Panc1 (cell line): Measurements from ENCODE around the gene SMYD2. TPM values are rescaled to one million over a fixed set of nuclear protein-coding genes. Genes with fewer than 3 reads are reported as not detected.
A peak's percentile ranks its signal among the peaks of the same experiment; 100 is the strongest.

Source experiments
- ATAC-seq: fragments of 200-7000 bp; cut with Tn5 transposase; 2 replicates; pipeline ENCODE4 v1.9.1; 2020; ENCODE audit warnings: mild to moderate bottlenecking, moderate library complexity
- BruUV-seq: library from RNA; stranded (reverse); fragments of 400-500 nt; replicated peaks from 2 replicates; lab custom pipeline; 2021; lab: Mats Ljungman, UMichigan
- CTCF ChIA-PET: fragments of 300-600 bp; sonication (Branson Sonifier 250); formaldehyde crosslinking; loops from one replicate; lab custom pipeline; 2022; ENCODE audit warnings: antibody characterized with exemption; lab: Charles Lee
- POLR2A ChIA-PET: fragments of 300-600 bp; sonication (Branson Sonifier 250); formaldehyde crosslinking; loops from one replicate; lab custom pipeline; 2022; ENCODE audit warnings: antibody characterized with exemption; lab: Charles Lee
- DNase-seq: peaks from one replicate; pipeline ENCODE4 v3.0.0-alpha.2; 2010; ENCODE audit warnings: low read depth, low spot score
- H3K27ac ChIP-seq: 2 replicates; pipeline ENCODE4 v1.5.1; 2011; ENCODE audit warnings: mild to moderate bottlenecking, low read length, inconsistent platforms
- H3K27me3 ChIP-seq: fragments of 200-500 bp; sonication (Bioruptor generic); 2 replicates; pipeline ENCODE4 v1.6.0; 2014; ENCODE audit warnings: low read length, inconsistent platforms; ENCODE audit not compliant: control insufficient read depth, insufficient read depth
- H3K36me3 ChIP-seq: fragments of 200-500 bp; sonication (Bioruptor generic); 2 replicates; pipeline ENCODE4 v1.5.1; 2014; ENCODE audit warnings: inconsistent platforms, mild to moderate bottlenecking, low read length, moderate library complexity; ENCODE audit not compliant: control insufficient read depth, insufficient read depth
- H3K4me1 ChIP-seq: 2 replicates; pipeline ENCODE4 v1.5.1; 2011; ENCODE audit warnings: inconsistent platforms, mild to moderate bottlenecking, low read length, moderate library complexity; ENCODE audit not compliant: control insufficient read depth, insufficient read depth
- H3K4me3 ChIP-seq, 2 experiments: 2 replicates each; pipeline ENCODE4 v1.5.1; 2011 to 2012; ENCODE audit warnings: low read depth in 2 of 2, low read length in 2 of 2, mild to moderate bottlenecking in 2 of 2, inconsistent platforms in 1 of 2, moderate library complexity in 1 of 2
- H3K9me3 ChIP-seq: fragments of 200-500 bp; sonication (Bioruptor generic); 2 replicates; pipeline ENCODE4 v1.5.1; 2014; ENCODE audit warnings: low read depth, mild to moderate bottlenecking, inconsistent platforms, low read length, moderate library complexity; ENCODE audit not compliant: control insufficient read depth, insufficient read depth
- POLR2AphosphoS5 ChIP-seq: IDR thresholded peaks from 2 replicates; pipeline ENCODE4 v1.6.1; 2012; ENCODE audit warnings: mild to moderate bottlenecking, low read depth, low read length, moderate library complexity
- REST ChIP-seq, 2 experiments: IDR thresholded peaks; 2 replicates each; pipeline ENCODE4 v1.6.1; 2011 to 2012; ENCODE audit warnings: low read depth in 2 of 2, control low read depth in 1 of 2, low read length in 1 of 2, mild to moderate bottlenecking in 1 of 2, moderate library complexity in 1 of 2; ENCODE audit not compliant: insufficient read depth in 1 of 2
- SIN3A ChIP-seq: IDR thresholded peaks from 2 replicates; pipeline ENCODE4 v1.6.1; 2012; ENCODE audit warnings: low read depth, mild to moderate bottlenecking, low read length, moderate library complexity, borderline replicate concordance; ENCODE audit not compliant: insufficient read depth
- TCF7L2 ChIP-seq: IDR thresholded peaks from 2 replicates; pipeline ENCODE4 v1.6.1; 2011; ENCODE audit warnings: mild to moderate bottlenecking, low read depth, low read length, inconsistent platforms
- in situ Hi-C: cut with HindIII; loops from 2 replicates; pipeline ENCODE4 v1.10.0; 2016; ENCODE audit warnings: low sequenced_read_pairs, low pct_unique_long_range_greater_than_20kb
- intact Hi-C: fragments of 100-400 bp; cut with micrococcal nuclease; formaldehyde crosslinking; loops from one replicate; pipeline ENCODE4 v1.10.0; 2022; ENCODE audit not compliant: unreplicated experiment
- total RNA-seq: library from RNA; stranded (reverse); gene quantifications from one replicate; pipeline ENCODE4 v1.2.1, GENCODE V29; 2021; ENCODE audit not compliant: unreplicated experiment
- TF ChIP-seq, protein P1 (sequence below): fragments of 450-650 bp; IDR thresholded peaks from 2 replicates; pipeline ENCODE4 v1.5.1; 2017; ENCODE audit warnings: mild to moderate bottlenecking

SMYD2 gene
- total RNA-seq, 1 experiment from 2014 or later: 31.0 TPM

DNA sequence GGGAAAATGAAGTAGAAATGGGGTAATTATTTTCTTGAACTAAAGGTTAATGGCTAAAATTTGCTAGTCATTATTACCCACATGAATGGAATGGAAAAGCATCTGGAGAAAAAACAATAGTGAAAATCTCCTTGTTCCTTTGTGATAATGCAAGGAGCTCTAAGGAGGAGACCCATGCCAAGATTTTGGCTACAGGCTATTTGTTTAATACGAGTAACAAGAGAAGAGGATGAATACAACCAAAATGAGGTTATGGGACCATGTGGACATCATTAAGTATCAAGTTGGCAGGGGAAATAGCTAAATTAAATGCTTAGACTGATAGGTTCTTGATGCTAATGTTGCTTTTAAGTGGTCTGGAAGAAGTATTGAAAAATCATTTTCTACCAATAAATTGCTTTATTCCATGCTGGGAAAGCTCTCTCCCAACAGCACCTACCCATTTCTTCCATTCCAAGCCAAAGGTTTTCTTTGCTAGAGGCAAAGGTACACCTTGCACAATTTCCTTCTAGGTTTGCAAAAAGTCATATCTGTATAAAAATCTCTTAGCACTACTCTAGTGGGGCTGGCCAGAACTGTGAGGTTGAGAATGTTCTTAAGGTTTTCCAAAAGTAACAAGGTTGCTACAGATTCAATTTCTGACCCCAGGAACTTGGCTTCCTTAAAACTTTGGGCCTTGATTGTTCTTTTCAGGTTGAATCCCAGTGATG lies 100.2 kb downstream of the SMYD2 start:
- H3K36me3 ChIP-seq: peaks cover 53% of the 10 kb centered on the region
- in situ Hi-C loops: no loop called here

More for the DNA sequence above, 100.2 kb downstream of the SMYD2 start:
- H3K27ac ChIP-seq: peak overlapping the region; percentile 40
- H3K4me3 ChIP-seq: no peak overlapping the region
- CTCF ChIA-PET: interaction anchor here (0.7 kb wide), 1 partner anchor 158 kb away, joined by 6 read pairs; no protein-coding TSS in a partner anchor
- POLR2A ChIA-PET: no interaction called here
- H3K27me3 ChIP-seq: no peaks in the 10 kb centered on the region
- H3K9me3 ChIP-seq: no peaks in the 10 kb centered on the region
- intact Hi-C loops: no loop called here
- ATAC-seq (no peak), DNase-seq (no peak)
- H3K4me1 ChIP-seq: peaks cover 24% of the 10 kb centered on the region
- no TSS peak for BruUV-seq
- TF ChIP-seq POLR2AphosphoS5: no peak
- TF ChIP-seq REST (IDR thresholded peaks at IDR 0.05; ENCODE audit: insufficient read depth in 1 of 2, low read depth in 2 of 2, low read length in 1 of 2): no peak
- TF ChIP-seq SIN3A: no peak
- TF ChIP-seq, protein P1, sequence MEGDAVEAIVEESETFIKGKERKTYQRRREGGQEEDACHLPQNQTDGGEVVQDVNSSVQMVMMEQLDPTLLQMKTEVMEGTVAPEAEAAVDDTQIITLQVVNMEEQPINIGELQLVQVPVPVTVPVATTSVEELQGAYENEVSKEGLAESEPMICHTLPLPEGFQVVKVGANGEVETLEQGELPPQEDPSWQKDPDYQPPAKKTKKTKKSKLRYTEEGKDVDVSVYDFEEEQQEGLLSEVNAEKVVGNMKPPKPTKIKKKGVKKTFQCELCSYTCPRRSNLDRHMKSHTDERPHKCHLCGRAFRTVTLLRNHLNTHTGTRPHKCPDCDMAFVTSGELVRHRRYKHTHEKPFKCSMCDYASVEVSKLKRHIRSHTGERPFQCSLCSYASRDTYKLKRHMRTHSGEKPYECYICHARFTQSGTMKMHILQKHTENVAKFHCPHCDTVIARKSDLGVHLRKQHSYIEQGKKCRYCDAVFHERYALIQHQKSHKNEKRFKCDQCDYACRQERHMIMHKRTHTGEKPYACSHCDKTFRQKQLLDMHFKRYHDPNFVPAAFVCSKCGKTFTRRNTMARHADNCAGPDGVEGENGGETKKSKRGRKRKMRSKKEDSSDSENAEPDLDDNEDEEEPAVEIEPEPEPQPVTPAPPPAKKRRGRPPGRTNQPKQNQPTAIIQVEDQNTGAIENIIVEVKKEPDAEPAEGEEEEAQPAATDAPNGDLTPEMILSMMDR: no peak
- TF ChIP-seq TCF7L2: no peak
